GM13977 (cell line): ENCODE data around the gene LRCH1.
A peak's percentile ranks its signal among the peaks of the same experiment; 100 is the strongest.

ENCODE experiments used
- DNase-seq: peaks from one replicate; pipeline ENCODE4 v3.0.0; 2012; ENCODE audit warnings: low spot score
- in situ Hi-C: fragments of 300-500 bp; cut with MboI; formaldehyde crosslinking; loops from one replicate; pipeline ENCODE4 v1.12.0; 2022; ENCODE audit warnings: low sequenced_read_pairs, low pct_unique_long_range_greater_than_20kb, mixed read lengths, inconsistent platforms; ENCODE audit not compliant: unreplicated experiment
- TF ChIP-seq, protein P1 (sequence below): IDR thresholded peaks from 2 replicates; pipeline ENCODE4 v1.5.1; 2012; ENCODE audit warnings: mild to moderate bottlenecking, control low read depth; ENCODE audit not compliant: insufficient read depth; ENCODE audit errors: extremely low read depth, missing control alignments

LRCH1 gene

GRCh38 chr13:46575301-46575771, 22.4 kb downstream of the LRCH1 start:
- peak; percentile 34 for DNase-seq
- in situ Hi-C loops, result no loop called here
- TF ChIP-seq, protein P1, sequence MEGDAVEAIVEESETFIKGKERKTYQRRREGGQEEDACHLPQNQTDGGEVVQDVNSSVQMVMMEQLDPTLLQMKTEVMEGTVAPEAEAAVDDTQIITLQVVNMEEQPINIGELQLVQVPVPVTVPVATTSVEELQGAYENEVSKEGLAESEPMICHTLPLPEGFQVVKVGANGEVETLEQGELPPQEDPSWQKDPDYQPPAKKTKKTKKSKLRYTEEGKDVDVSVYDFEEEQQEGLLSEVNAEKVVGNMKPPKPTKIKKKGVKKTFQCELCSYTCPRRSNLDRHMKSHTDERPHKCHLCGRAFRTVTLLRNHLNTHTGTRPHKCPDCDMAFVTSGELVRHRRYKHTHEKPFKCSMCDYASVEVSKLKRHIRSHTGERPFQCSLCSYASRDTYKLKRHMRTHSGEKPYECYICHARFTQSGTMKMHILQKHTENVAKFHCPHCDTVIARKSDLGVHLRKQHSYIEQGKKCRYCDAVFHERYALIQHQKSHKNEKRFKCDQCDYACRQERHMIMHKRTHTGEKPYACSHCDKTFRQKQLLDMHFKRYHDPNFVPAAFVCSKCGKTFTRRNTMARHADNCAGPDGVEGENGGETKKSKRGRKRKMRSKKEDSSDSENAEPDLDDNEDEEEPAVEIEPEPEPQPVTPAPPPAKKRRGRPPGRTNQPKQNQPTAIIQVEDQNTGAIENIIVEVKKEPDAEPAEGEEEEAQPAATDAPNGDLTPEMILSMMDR, result no peak

DNA sequence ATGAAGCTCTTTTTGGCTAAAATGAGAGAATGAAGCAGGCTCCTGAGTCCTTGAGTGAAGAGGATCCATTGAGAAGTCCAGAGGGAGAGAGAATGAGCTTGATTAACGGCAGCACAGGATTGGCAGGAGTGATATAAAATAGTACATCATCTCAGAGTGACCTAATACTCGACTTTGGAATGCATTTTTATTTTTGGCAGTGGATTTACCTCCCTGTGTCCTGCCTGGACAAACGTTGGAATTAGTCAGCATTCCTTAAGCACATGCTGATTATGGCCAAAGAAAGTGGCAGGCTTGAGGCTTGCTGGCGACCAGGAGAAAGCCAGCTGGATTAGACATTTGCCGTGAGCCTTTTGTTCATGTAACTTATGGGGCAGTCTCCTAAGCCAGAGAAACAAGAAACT, 22.9 kb downstream of the LRCH1 start:
- in situ Hi-C loops, result no loop called here
- TF ChIP-seq, protein P1, result no peak
- DNase-seq, result no peak

DNA sequence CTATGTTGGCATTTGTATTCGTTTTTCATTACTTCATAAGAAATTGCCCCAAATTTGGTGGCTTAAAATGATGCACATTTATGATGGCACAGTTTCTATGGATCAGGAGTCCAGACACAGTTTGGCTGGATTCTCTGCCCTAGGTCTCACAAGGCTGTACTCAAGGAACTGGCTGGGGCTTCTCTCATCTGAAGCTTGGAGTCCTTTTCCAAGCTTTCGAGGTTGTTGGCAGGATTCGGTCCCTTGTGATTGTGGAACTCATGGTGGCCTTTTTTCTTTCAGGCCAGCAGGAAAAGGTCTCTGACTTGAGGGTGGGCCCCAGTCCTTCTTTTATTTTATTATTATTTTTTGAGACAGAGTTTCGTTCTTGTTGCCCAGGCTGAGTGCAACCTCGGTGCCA, 23.8 kb downstream of the LRCH1 start:
- in situ Hi-C loops, result no loop called here
- DNase-seq, result no peak
- TF ChIP-seq, protein P1, result no peak

DNA sequence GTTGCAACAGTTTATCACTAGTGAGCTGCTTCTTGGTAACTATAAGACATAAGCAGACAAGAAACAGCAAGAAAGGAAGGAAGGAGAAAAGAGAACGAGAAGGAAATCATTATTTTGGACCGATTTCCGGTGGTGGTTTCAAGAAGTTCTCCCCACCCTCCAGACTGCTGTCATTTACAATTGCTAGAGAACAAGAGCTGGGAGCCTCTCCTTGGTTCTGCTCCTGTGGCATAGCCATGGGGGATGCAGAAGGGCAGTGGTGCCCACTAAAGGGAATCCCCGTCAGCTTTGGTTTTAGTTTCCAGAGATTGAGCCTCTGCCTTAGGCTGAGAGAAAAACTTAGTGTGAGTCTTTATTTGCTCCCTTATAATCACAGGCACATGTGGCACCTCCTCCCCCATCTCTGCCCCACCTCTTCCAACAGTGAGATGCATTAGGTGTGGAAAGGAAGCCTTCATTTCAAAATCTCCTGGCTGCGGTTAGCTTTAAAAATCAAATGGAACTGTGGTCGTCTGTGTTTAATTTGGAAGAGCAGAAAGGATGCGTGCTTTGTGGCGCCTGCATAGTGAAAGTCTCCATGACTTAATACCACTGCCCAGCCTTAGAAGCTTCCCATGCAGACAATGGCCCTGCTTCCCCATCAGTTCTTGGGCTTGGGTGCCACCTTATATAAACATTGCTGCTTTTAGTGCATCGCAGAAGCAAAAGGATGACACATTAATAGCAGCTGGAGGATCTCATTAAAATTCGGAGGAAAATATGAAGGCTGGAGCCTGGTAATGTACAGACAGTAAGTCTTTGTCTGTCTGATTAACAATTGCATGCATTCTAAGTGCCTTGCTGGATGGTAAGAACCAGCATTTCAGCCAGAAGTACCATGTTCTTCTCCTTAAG, 25.0 kb downstream of the LRCH1 start:
- TF ChIP-seq, protein P1, result no peak
- in situ Hi-C loops, result no loop called here
- DNase-seq, result no peak

DNA sequence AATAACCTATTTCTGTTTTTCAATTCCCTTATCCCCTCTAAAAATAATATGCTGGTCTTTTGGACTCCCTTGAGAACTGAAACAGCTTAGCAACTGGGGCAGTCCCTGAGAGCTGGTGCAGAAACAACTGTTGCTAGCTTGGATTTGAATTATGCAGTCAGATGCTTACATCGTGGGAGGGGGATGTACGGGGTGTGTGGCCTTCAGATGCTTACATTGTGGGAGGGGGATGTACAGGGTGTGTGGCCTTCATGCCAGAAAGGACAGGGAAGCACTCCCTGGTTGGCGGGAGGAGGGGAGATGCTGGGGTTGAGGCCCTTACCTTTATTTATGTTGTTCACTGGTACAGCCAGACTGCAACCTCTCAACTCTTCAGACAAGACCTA, 25.6 kb downstream of the LRCH1 start:
- in situ Hi-C loops, result no loop called here
- TF ChIP-seq, protein P1, result no peak
- DNase-seq, result peak; percentile 45

- no peak for DNase-seq
- in situ Hi-C loops, result no loop called here
- TF ChIP-seq, protein P1, result no peak
Observed at GRCh38 chr13:46580362-46580839, 27.4 kb downstream of the LRCH1 start.
